ENCODE measurements around the gene ADAM11. TPM values are rescaled to one million over a fixed set of nuclear protein-coding genes. Genes with fewer than 3 reads are reported as not detected.

Gene ADAM11
- total and polyA plus RNA-seq, 9 of the 15 experiments (the other 6 are each of a cell fraction or from before 2014, with no cell fraction given): 0.01 to 0.31 (median 0.14) TPM; not detected in 2

DNA sequence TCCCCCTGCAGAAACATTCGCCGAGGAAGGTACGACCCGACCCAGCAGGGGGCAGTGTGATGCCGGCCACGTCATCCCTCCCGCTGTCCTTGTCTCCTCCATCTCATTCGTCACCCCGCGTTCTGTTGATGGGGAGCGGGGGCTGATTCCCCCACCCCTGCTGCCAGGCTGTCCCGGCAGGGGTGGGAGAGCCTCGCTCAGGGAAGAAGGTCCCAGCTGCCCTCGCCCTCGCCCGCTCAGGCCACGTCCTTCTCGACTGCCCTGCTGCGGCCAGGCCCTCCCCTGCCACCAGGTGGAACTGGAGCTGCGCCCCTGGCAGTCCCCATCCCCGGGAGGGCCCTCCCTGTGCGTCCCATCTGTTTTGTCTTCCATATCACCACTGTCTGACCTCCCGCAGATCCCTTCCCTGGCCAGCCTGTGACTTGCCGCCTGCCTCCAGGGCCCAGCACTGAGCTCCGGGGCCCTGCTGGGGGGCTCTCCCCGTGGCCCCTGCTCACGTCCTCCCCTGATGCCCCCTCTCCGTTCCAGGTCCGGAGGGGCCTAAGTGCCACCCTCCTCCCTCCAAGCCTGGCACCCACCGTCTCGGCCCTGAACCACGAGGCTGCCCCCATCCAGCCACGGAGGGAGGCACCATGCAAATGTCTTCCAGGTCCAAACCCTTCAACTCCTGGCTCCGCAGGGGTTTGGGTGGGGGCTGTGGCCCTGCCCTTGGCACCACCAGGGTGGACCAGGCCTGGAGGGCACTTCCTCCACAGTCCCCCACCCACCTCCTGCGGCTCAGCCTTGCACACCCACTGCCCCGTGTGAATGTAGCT is 20.6 kb downstream of the ADAM11 start (continued):
- peak; percentile 64; the same call in 1 of the 2 replicates for TF ChIP-seq RB1 (IDR thresholded peaks at IDR 0.05; ENCODE audit: low read depth)
- TF ChIP-seq POLR2G (IDR thresholded peaks at IDR 0.05; ENCODE audit: low read depth, low read length): peak; percentile 70
- TF ChIP-seq, protein P1, sequence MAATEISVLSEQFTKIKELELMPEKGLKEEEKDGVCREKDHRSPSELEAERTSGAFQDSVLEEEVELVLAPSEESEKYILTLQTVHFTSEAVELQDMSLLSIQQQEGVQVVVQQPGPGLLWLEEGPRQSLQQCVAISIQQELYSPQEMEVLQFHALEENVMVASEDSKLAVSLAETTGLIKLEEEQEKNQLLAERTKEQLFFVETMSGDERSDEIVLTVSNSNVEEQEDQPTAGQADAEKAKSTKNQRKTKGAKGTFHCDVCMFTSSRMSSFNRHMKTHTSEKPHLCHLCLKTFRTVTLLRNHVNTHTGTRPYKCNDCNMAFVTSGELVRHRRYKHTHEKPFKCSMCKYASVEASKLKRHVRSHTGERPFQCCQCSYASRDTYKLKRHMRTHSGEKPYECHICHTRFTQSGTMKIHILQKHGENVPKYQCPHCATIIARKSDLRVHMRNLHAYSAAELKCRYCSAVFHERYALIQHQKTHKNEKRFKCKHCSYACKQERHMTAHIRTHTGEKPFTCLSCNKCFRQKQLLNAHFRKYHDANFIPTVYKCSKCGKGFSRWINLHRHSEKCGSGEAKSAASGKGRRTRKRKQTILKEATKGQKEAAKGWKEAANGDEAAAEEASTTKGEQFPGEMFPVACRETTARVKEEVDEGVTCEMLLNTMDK (IDR thresholded peaks at IDR 0.05; ENCODE audit: borderline replicate concordance, insufficient read depth, low read depth, low read length, poor library complexity, severe bottlenecking): peak; percentile 96
- TF ChIP-seq, protein P2, sequence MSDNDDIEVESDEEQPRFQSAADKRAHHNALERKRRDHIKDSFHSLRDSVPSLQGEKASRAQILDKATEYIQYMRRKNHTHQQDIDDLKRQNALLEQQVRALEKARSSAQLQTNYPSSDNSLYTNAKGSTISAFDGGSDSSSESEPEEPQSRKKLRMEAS (CRISPR knock-in tag; IDR thresholded peaks at IDR 0.05): peak; percentile 41; the same call in 1 of the 2 replicates
- TF ChIP-seq NELFE (IDR thresholded peaks at IDR 0.05; ENCODE audit: insufficient read depth, insufficient read length): no peak
- TF ChIP-seq SMARCC2 (IDR thresholded peaks at IDR 0.05; ENCODE audit: low read depth): no peak
- TF ChIP-seq C11orf30 (IDR thresholded peaks at IDR 0.05; ENCODE audit: low read depth): peak; percentile 38; the same call in 1 of the 2 replicates
- TF ChIP-seq ETS2 (tag; IDR thresholded peaks at IDR 0.05; ENCODE audit: borderline replicate concordance, poor library complexity, severe bottlenecking): no peak
- TF ChIP-seq, protein P3, sequence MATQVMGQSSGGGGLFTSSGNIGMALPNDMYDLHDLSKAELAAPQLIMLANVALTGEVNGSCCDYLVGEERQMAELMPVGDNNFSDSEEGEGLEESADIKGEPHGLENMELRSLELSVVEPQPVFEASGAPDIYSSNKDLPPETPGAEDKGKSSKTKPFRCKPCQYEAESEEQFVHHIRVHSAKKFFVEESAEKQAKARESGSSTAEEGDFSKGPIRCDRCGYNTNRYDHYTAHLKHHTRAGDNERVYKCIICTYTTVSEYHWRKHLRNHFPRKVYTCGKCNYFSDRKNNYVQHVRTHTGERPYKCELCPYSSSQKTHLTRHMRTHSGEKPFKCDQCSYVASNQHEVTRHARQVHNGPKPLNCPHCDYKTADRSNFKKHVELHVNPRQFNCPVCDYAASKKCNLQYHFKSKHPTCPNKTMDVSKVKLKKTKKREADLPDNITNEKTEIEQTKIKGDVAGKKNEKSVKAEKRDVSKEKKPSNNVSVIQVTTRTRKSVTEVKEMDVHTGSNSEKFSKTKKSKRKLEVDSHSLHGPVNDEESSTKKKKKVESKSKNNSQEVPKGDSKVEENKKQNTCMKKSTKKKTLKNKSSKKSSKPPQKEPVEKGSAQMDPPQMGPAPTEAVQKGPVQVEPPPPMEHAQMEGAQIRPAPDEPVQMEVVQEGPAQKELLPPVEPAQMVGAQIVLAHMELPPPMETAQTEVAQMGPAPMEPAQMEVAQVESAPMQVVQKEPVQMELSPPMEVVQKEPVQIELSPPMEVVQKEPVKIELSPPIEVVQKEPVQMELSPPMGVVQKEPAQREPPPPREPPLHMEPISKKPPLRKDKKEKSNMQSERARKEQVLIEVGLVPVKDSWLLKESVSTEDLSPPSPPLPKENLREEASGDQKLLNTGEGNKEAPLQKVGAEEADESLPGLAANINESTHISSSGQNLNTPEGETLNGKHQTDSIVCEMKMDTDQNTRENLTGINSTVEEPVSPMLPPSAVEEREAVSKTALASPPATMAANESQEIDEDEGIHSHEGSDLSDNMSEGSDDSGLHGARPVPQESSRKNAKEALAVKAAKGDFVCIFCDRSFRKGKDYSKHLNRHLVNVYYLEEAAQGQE (IDR thresholded peaks at IDR 0.05; ENCODE audit: borderline replicate concordance): peak; percentile 78; the same call in 1 of the 2 replicates
- TF ChIP-seq, protein P3 (CRISPR knock-in tag; IDR thresholded peaks at IDR 0.05; ENCODE audit: low read depth): no peak
- peak; percentile 72; the same call in 1 of the 2 replicates for TF ChIP-seq SP1 (CRISPR knock-in tag; IDR thresholded peaks at IDR 0.05)
- TF ChIP-seq EP400 (IDR thresholded peaks at IDR 0.05): peak; percentile 83
- TF ChIP-seq ARID1B (IDR thresholded peaks at IDR 0.05): peak; percentile 61
- TF ChIP-seq HNRNPK (IDR thresholded peaks at IDR 0.05; ENCODE audit: low read depth, low read length, poor library complexity, severe bottlenecking): no peak
- 0 out of 2 replicates have a peak, but pooled peaks have one; percentile 58 for TF ChIP-seq CBX1 (IDR thresholded peaks at IDR 0.05; ENCODE audit: low read depth)
- peak; percentile 64 for TF ChIP-seq CXXC5 (CRISPR knock-in tag; IDR thresholded peaks at IDR 0.05)
- TF ChIP-seq BCOR (IDR thresholded peaks at IDR 0.05): peak; percentile 75
